Neural progenitor cell (in vitro differentiated cells): ENCODE results near the gene SYVN1.

Source experiments
- EZH2phosphoT487 ChIP-seq: fragments of 200-600 bp; sonication (generic); IDR thresholded peaks from 2 replicates; pipeline ENCODE4 v1.6.1; 2017; ENCODE audit warnings: antibody characterized with exemption
- TF ChIP-seq, protein P1 (sequence below): fragments of 200-600 bp; sonication (generic); IDR thresholded peaks from 2 replicates; pipeline ENCODE4 v1.5.1; 2017; ENCODE audit warnings: antibody characterized with exemption, mild to moderate bottlenecking

DNA sequence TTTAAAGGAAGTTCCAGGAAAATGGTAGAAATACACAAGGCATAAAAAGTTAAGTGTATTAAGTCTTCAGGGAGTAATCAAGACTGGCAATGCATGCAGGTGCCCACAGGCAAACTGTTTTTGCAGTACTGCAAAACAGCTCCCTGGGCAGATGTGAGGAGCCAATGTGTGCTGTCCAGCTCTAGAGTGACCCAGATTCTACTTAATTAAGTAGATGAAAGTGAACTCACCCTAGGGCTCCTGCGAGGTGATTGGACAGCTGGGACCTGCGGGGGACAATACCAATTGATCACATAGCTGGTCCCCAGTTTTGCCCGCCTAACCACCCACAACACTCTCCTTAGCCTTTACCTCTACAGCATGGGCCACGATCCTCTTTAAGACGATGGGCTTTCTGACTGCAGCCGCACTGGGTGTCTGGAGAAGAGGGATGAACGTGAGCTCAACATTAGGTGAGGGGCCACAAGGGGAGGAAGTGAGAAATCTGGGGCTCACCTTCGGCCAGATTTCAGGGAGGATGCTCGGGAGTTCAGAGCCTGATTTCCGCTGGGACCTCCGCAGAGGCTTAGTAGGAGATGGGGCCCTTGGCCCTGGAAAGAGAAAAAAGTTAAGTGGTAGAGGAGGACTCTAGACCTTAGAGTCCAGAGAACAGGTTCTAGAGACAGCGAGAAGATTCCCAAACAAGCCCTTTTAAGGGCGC lies 51.0 kb downstream of the SYVN1 start:
- TF ChIP-seq, protein P1, sequence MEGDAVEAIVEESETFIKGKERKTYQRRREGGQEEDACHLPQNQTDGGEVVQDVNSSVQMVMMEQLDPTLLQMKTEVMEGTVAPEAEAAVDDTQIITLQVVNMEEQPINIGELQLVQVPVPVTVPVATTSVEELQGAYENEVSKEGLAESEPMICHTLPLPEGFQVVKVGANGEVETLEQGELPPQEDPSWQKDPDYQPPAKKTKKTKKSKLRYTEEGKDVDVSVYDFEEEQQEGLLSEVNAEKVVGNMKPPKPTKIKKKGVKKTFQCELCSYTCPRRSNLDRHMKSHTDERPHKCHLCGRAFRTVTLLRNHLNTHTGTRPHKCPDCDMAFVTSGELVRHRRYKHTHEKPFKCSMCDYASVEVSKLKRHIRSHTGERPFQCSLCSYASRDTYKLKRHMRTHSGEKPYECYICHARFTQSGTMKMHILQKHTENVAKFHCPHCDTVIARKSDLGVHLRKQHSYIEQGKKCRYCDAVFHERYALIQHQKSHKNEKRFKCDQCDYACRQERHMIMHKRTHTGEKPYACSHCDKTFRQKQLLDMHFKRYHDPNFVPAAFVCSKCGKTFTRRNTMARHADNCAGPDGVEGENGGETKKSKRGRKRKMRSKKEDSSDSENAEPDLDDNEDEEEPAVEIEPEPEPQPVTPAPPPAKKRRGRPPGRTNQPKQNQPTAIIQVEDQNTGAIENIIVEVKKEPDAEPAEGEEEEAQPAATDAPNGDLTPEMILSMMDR, result no peak
- TF ChIP-seq EZH2phosphoT487, result no peak
